ENCODE results near the gene CAMSAP2. TPM values are rescaled to one million over a fixed set of nuclear protein-coding genes. Genes with fewer than 3 reads are reported as not detected.

Gene CAMSAP2
- total RNA-seq, 1 donor from 2014 or later = 47.9 TPM

- TF ChIP-seq, protein P1, sequence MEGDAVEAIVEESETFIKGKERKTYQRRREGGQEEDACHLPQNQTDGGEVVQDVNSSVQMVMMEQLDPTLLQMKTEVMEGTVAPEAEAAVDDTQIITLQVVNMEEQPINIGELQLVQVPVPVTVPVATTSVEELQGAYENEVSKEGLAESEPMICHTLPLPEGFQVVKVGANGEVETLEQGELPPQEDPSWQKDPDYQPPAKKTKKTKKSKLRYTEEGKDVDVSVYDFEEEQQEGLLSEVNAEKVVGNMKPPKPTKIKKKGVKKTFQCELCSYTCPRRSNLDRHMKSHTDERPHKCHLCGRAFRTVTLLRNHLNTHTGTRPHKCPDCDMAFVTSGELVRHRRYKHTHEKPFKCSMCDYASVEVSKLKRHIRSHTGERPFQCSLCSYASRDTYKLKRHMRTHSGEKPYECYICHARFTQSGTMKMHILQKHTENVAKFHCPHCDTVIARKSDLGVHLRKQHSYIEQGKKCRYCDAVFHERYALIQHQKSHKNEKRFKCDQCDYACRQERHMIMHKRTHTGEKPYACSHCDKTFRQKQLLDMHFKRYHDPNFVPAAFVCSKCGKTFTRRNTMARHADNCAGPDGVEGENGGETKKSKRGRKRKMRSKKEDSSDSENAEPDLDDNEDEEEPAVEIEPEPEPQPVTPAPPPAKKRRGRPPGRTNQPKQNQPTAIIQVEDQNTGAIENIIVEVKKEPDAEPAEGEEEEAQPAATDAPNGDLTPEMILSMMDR (IDR thresholded peaks at IDR 0.05; ENCODE audit: unreplicated experiment) = no peak
- Mint-ChIP-seq H3K27me3 (ENCODE audit: low read depth) (no peaks in the 10 kb centered on the region), H3K27ac (no peak overlapping the region), H3K9me3 (no peaks in the 10 kb centered on the region), H3K4me3 (no peak overlapping the region), H3K36me3 (peaks cover 19% of the 10 kb centered on the region), H3K4me1 (peaks cover 28% of the 10 kb centered on the region)
- DNase-seq (ENCODE audit: low spot score in 2 of 2, unreplicated experiment in 2 of 2) = no peak
Observed at GRCh38 chr1:200900877-200901276, 162.2 kb downstream of the CAMSAP2 start.

DNA sequence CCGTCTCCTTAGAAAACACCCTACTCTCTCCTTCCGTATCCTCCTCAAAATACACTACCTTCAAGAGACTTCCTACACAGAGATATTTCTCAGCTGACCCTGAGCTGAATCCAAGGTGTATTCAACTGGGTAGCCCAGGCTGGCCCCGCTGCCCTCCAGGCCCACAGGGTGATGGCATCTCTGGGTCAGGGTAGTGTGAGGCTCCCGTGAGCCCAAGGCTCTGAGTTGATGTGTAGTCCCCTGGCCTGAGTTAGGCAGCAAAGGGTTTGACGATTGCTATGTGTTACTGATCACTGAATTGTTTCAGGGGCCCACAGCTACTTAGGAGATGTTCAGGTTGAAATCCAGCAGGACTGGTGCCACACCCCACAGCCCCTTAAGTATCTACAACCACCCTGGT lies 162.7 kb downstream of the CAMSAP2 start:
- Mint-ChIP-seq H3K27me3 (ENCODE audit: low read depth) (no peaks in the 10 kb centered on the region), H3K4me1 (peaks cover 23% of the 10 kb centered on the region), H3K4me3 (no peak overlapping the region), H3K36me3 (peaks cover 19% of the 10 kb centered on the region), H3K9me3 (no peaks in the 10 kb centered on the region), H3K27ac (no peak overlapping the region)
- DNase-seq (ENCODE audit: low spot score in 2 of 2, unreplicated experiment in 2 of 2) = no peak
- TF ChIP-seq, protein P1 (IDR thresholded peaks at IDR 0.05; ENCODE audit: unreplicated experiment) = no peak

GRCh38 chr1:200901796-200902444 lies 163.2 kb downstream of the CAMSAP2 start:
- DNase-seq (ENCODE audit: low spot score in 2 of 2, unreplicated experiment in 2 of 2) = no peak
- peaks cover 19% of the 10 kb centered on the region for H3K36me3 Mint-ChIP-seq
- H3K4me3 Mint-ChIP-seq = no peak overlapping the region
- no peaks in the 10 kb centered on the region for H3K9me3 Mint-ChIP-seq
- peak overlapping the region; percentile 71 for H3K27ac Mint-ChIP-seq
- H3K4me1 Mint-ChIP-seq = peaks cover 19% of the 10 kb centered on the region
- TF ChIP-seq, protein P1 (IDR thresholded peaks at IDR 0.05; ENCODE audit: unreplicated experiment) = no peak
- no peaks in the 10 kb centered on the region for H3K27me3 Mint-ChIP-seq (ENCODE audit: low read depth)

GRCh38 chr1:200903793-200904192 lies 165.1 kb downstream of the CAMSAP2 start:
- H3K4me3 Mint-ChIP-seq = no peak overlapping the region
- DNase-seq (ENCODE audit: low spot score in 2 of 2, unreplicated experiment in 2 of 2) = no peak
- H3K9me3 Mint-ChIP-seq = no peaks in the 10 kb centered on the region
- no peak overlapping the region for H3K27ac Mint-ChIP-seq
- peaks cover 27% of the 10 kb centered on the region for H3K36me3 Mint-ChIP-seq
- H3K4me1 Mint-ChIP-seq = peaks cover 5% of the 10 kb centered on the region
- H3K27me3 Mint-ChIP-seq (ENCODE audit: low read depth) = no peaks in the 10 kb centered on the region
- TF ChIP-seq, protein P1 (IDR thresholded peaks at IDR 0.05; ENCODE audit: unreplicated experiment) = no peak

GRCh38 chr1:200904772-200905171 lies 166.1 kb downstream of the CAMSAP2 start:
- peaks cover 3% of the 10 kb centered on the region for H3K4me1 Mint-ChIP-seq
- no peaks in the 10 kb centered on the region for H3K9me3 Mint-ChIP-seq
- DNase-seq (ENCODE audit: low spot score in 2 of 2, unreplicated experiment in 2 of 2) = no peak
- TF ChIP-seq, protein P1 (IDR thresholded peaks at IDR 0.05; ENCODE audit: unreplicated experiment) = no peak
- H3K27ac Mint-ChIP-seq = no peak overlapping the region
- H3K36me3 Mint-ChIP-seq = peaks cover 29% of the 10 kb centered on the region
- H3K27me3 Mint-ChIP-seq (ENCODE audit: low read depth) = no peaks in the 10 kb centered on the region
- H3K4me3 Mint-ChIP-seq = no peak overlapping the region
